Lower leg skin (tissue), 3 donors: ENCODE data around the gene PAK4.

Source experiments
- POLR2A ChIP-seq, 2 donors: fragments of 450-650 bp; IDR thresholded peaks; one replicate each; pipeline ENCODE4 v1.6.1; 2016 to 2017; ENCODE audit warnings: antibody characterized with exemption in 2 of 2, mild to moderate bottlenecking in 1 of 2, moderate library complexity in 1 of 2
- TF ChIP-seq, protein P1 (sequence below), 3 donors: fragments of 450-650 bp; IDR thresholded peaks; one replicate each; pipeline ENCODE4 v1.5.1; 2016; ENCODE audit warnings: antibody characterized with exemption in 3 of 3, mild to moderate bottlenecking in 3 of 3, moderate library complexity in 2 of 3

- TF ChIP-seq, protein P1, sequence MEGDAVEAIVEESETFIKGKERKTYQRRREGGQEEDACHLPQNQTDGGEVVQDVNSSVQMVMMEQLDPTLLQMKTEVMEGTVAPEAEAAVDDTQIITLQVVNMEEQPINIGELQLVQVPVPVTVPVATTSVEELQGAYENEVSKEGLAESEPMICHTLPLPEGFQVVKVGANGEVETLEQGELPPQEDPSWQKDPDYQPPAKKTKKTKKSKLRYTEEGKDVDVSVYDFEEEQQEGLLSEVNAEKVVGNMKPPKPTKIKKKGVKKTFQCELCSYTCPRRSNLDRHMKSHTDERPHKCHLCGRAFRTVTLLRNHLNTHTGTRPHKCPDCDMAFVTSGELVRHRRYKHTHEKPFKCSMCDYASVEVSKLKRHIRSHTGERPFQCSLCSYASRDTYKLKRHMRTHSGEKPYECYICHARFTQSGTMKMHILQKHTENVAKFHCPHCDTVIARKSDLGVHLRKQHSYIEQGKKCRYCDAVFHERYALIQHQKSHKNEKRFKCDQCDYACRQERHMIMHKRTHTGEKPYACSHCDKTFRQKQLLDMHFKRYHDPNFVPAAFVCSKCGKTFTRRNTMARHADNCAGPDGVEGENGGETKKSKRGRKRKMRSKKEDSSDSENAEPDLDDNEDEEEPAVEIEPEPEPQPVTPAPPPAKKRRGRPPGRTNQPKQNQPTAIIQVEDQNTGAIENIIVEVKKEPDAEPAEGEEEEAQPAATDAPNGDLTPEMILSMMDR (IDR thresholded peaks at IDR 0.05): no peak
- TF ChIP-seq POLR2A (IDR thresholded peaks at IDR 0.05): no peak
Observed at GRCh38 chr19:39082167-39082566, 43.4 kb upstream of the PAK4 start.
